ENCODE results near the gene PRKCD.

Gene PRKCD

GRCh38 chr3:53182764-53183355 is 21.9 kb downstream of the PRKCD start:
- no peaks in the 10 kb centered on the region for H3K36me3 ChIP-seq
- H3K27me3 ChIP-seq = no peaks in the 10 kb centered on the region
- DNase-seq = no peak
- no peaks in the 10 kb centered on the region for H3K9me3 ChIP-seq
- H3K4me1 ChIP-seq = no peaks in the 10 kb centered on the region
- H3K4me3 ChIP-seq (ENCODE audit: low read depth, low read length) = no peak overlapping the region
- no peak for TF ChIP-seq CTCF (IDR thresholded peaks at IDR 0.05; ENCODE audit: low read depth, low read length)

- Histone ChIP-seq H3K36me3 (no peaks in the 10 kb centered on the region), H3K4me3 (ENCODE audit: low read depth, low read length) (no peak overlapping the region), H3K27me3 (no peaks in the 10 kb centered on the region), H3K9me3 (no peaks in the 10 kb centered on the region), H3K4me1 (no peaks in the 10 kb centered on the region)
- TF ChIP-seq CTCF (IDR thresholded peaks at IDR 0.05; ENCODE audit: low read depth, low read length) = no peak
- no peak for DNase-seq
Measured at GRCh38 chr3:53183514-53183913, 22.5 kb downstream of the PRKCD start.

GRCh38 chr3:53184701-53185100 is 23.7 kb downstream of the PRKCD start:
- H3K4me1 ChIP-seq = no peaks in the 10 kb centered on the region
- no peak for DNase-seq
- no peaks in the 10 kb centered on the region for H3K36me3 ChIP-seq
- TF ChIP-seq CTCF (IDR thresholded peaks at IDR 0.05; ENCODE audit: low read depth, low read length) = no peak
- H3K27me3 ChIP-seq = no peaks in the 10 kb centered on the region
- H3K4me3 ChIP-seq (ENCODE audit: low read depth, low read length) = no peak overlapping the region
- H3K9me3 ChIP-seq = no peaks in the 10 kb centered on the region

- no peak for DNase-seq
- Histone ChIP-seq H3K4me1 (no peaks in the 10 kb centered on the region), H3K9me3 (no peaks in the 10 kb centered on the region), H3K36me3 (no peaks in the 10 kb centered on the region), H3K4me3 (ENCODE audit: low read depth, low read length) (no peak overlapping the region), H3K27me3 (no peaks in the 10 kb centered on the region)
- no peak for TF ChIP-seq CTCF (IDR thresholded peaks at IDR 0.05; ENCODE audit: low read depth, low read length)
Measured at GRCh38 chr3:53185761-53186465, 24.9 kb downstream of the PRKCD start.

- no peak for DNase-seq
Measured at GRCh38 chr3:53186726-53187125, 25.7 kb downstream of the PRKCD start.

More at GRCh38 chr3:53186726-53187125, 25.7 kb downstream of the PRKCD start:
- Histone ChIP-seq H3K27me3 (no peaks in the 10 kb centered on the region), H3K4me1 (no peaks in the 10 kb centered on the region), H3K4me3 (ENCODE audit: low read depth, low read length) (no peak overlapping the region), H3K36me3 (no peaks in the 10 kb centered on the region), H3K9me3 (no peaks in the 10 kb centered on the region)
- no peak for TF ChIP-seq CTCF (IDR thresholded peaks at IDR 0.05; ENCODE audit: low read depth, low read length)

Measured in BE2C (cell line).